Inflammatory macrophage (primary cell): Measurements from ENCODE around the gene FHIP1A.
"Not testable (repeated sequence)": the region's sequence is repeated elsewhere in the genome, so short reads cannot be mapped to it uniquely, and the experiment has no call there.

Experiments
- DNase-seq, 2 donors: peaks; one replicate each; pipeline ENCODE4 v3.0.0-alpha.2; 2020 to 2022
- total RNA-seq, 18 experiments: gene quantifications; one replicate each; lab custom pipeline; 2026; ENCODE audit warnings: mixed read lengths in 6 of 18, inconsistent platforms in 2 of 18; lab: John Stamatoyannopoulos, UW

The FHIP1A gene
- 0 to 0.22 (median 0.07) reads per million in 18 experiments for total RNA-seq

GRCh38 chr4:151408630-151409469, at the start of gene FHIP1A:
Gene FHIP1A, plus strand, starts transcription at chr4:151409176. Its CDS starts 157,084 bp downstream, at chr4:151566260.
- DNase-seq = no peak

- DNase-seq = no peak
Measured at GRCh38 chr4:151359576-151359975, 49.4 kb upstream of the FHIP1A start.

GRCh38 chr4:151361126-151361525, 47.9 kb upstream of the FHIP1A start:
- no peak for DNase-seq

- DNase-seq = no peak
Measured at GRCh38 chr4:151361966-151362365, 47.0 kb upstream of the FHIP1A start.

GRCh38 chr4:151362404-151363164, 46.4 kb upstream of the FHIP1A start:
- DNase-seq = peak; percentile 79 to 80

- no peak for DNase-seq
Measured at GRCh38 chr4:151376540-151376939, 32.4 kb upstream of the FHIP1A start.

GRCh38 chr4:151389311-151389710, 19.7 kb upstream of the FHIP1A start:
- no peak for DNase-seq

- DNase-seq = not testable (repeated sequence)
Measured at GRCh38 chr4:151389799-151390198, 19.2 kb upstream of the FHIP1A start.

GRCh38 chr4:151395873-151396272, 13.1 kb upstream of the FHIP1A start:
- DNase-seq = no peak

GRCh38 chr4:151400343-151400742, 8.6 kb upstream of the FHIP1A start:
- no peak for DNase-seq

- no peak for DNase-seq
Measured at GRCh38 chr4:151401739-151402138, 7.2 kb upstream of the FHIP1A start.

- DNase-seq = no peak
Measured at GRCh38 chr4:151402145-151402865, 6.7 kb upstream of the FHIP1A start.

- peak; percentile 60 to 87 for DNase-seq
Measured at GRCh38 chr4:151403656-151404055, 5.3 kb upstream of the FHIP1A start.

GRCh38 chr4:151404802-151405201, 4.2 kb upstream of the FHIP1A start:
- DNase-seq = not testable (repeated sequence)

- no peak for DNase-seq
Measured at GRCh38 chr4:151407018-151407417, 2.0 kb upstream of the FHIP1A start.

GRCh38 chr4:151407466-151408379, 1.3 kb upstream of the FHIP1A start:
- DNase-seq = peak; percentile 35 to 51

GRCh38 chr4:151408380-151408629, 671 bp upstream of the FHIP1A start:
- DNase-seq = no peak

- no peak for DNase-seq
Measured at GRCh38 chr4:151409470-151410313, 716 bp downstream of the FHIP1A start.

GRCh38 chr4:151415978-151416377, 7.0 kb downstream of the FHIP1A start:
- DNase-seq = no peak

GRCh38 chr4:151417164-151417571, 8.2 kb downstream of the FHIP1A start:
- no peak for DNase-seq

GRCh38 chr4:151417766-151418376, 8.9 kb downstream of the FHIP1A start:
- no peak for DNase-seq
